Raji (cell line): ENCODE results near the gene STRIP2.

ENCODE experiments used
- POLR2A ChIP-seq: IDR thresholded peaks from 2 replicates; pipeline ENCODE4 v1.6.1; 2011; ENCODE audit warnings: low read depth, low read length, control low read depth; ENCODE audit not compliant: insufficient read depth

STRIP2 gene

DNA sequence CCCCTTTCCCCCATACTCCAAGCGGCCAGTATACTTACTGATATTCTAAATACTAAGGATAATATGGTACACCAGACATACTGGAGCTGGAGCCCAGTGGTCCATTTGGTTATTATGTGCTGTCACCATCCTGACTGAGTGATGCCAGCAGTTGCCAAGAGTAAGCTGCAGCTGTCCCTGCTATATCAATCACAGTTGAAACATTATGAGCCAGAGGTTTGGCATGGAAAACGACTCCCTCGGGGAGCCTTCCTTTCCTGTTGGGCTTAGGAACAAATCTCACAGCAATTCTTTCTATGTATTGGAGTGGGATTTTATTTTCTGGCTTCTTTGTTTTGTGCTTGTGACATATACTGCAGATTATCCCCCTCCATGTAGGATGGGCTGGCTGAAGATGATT is 32.6 kb downstream of the STRIP2 start:
- no peak for TF ChIP-seq POLR2A

DNA sequence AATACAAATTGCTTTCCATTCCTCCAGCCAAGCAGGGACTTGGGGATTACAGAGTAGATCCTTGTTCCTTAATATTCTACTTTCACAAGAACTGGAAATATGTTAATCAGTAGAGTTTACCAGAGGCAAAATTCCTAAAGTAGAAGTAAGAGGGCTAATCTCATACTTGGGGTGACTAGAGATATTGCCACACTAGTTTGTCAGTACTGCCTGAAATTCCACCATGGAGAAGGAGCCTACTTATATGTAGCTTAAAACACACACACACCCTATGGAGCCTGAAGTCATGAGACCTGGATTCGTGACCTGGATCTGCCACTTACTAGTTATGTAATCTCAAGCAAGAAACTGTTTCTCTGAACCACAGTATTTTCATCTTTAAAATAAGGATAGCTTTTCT is 33.9 kb downstream of the STRIP2 start:
- TF ChIP-seq POLR2A = no peak

DNA sequence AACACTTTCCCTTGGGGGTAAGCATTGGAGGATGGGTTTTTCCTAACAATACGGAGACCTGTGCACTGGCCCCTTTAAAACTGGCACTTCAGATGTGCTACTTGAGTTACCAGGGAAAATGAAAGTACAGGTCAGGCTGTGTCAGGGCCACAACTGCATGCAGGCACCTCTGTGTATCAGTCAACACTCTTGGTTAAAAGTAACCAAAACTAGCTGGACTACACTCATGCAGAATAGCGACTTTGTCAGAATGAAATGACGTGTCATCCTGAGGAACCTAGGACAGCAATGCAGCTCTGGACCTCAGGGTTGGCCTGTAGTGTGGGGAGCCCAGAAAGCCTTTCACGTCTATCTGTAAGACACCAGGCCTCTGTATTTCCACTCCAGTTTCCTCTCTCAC is 34.3 kb downstream of the STRIP2 start:
- no peak for TF ChIP-seq POLR2A

DNA sequence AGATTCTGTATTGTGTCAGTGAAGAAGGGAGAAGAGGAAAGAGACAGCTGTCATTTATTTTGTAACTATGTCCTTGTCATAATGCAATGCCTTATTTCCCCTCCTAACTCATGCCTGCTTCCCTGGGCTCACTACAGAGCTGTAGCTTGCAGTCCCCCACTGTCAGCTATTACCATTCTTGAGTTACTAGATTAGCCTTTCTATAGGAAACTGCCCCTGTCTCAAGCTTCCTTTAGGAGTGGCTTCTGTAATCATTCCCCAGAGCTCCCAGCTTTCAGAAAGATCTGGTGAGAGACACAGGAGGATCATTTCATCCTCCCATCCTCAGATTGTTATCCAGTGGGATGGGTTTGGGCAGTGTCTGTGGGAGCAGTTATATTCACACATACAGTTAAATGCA is 35.7 kb downstream of the STRIP2 start:
- TF ChIP-seq POLR2A = no peak

DNA sequence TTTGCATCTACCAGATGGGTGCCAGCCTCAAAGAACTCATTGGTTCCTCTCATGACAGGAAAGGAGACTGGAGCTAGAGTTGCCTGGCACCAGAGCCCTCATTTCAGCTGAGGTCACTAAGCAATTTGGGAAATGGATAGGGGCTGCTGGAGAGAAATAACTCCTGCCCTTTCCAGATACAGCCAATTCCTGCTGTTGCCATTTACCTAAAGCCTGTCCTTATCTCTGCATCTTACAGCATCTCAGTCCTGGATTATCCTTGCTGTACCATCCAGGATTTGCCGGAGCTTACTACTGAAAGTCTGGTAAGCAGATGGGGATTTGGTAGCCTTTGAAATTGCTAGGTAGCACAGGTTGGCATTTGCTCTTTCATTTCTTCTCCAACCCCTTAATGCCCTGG is 36.2 kb downstream of the STRIP2 start:
- TF ChIP-seq POLR2A = no peak

DNA sequence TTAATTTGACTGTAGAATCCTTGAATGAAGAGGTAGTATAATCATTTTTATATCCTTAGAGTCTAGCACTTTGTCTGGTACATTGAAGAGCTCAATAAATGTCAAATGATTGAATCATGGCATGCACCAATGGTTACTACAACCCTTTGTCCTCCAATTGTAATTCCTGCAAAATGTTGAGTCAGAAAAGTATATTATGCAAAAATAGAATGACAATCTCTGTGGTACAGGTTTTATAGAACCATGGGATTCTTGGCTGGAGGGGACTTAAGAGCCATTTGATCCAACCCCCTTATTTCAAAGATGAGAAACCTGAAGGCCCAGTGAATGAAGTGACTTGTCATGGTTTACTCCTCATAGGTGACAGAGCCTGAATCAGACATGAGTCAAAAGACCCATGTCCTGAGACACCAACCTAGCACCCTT is 37.2 kb downstream of the STRIP2 start:
- TF ChIP-seq POLR2A = no peak

DNA sequence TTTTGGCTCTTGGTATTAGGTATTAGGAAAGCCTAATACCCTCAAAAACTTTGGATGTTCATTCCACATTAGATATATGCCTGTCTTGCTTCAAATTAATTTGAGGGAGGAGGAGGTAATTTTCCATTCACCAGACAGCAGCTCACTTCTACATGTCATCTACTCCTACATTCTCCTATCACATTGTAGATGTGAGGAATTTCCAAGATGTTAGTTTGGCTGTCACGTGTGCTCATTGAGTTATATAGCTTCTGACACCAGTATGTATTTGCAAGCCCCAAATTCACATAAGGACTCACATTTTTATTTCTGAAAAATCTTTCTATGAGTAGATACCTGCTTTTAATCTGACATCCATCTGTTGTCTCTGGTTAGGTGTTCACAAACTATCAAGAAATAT is 45.6 kb downstream of the STRIP2 start:
- TF ChIP-seq POLR2A = no peak

DNA sequence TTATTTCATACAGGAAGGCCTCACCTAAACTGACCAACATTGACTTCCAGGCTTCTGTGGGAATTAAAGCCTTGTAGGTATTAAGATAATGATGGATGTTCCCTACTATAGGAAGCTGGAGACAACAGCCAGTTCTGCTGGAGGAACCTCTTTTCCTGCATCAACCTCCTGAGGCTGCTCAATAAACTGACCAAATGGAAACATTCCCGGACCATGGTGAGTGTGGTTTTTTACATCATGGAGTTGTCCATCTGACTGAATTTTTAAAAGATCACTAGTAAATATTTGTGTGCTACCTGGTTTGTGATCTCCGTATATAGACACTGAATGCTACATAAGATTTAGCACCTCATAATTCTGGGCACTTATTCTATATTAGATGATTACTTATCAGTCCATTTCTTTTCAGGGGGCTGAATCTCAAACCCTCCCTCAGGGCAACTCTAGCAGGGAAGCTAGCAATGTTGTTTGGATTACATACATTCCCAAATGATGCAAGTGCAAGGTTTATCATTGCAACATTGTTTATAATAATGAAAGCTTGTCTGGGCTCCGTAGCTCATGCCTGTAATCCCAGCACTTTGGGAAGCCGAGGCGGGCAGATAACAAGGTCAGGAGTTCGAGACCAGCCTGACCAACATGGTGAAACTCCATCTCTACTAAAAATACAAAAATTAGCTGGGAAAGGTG is 46.6 kb downstream of the STRIP2 start:
- no peak for TF ChIP-seq POLR2A

DNA sequence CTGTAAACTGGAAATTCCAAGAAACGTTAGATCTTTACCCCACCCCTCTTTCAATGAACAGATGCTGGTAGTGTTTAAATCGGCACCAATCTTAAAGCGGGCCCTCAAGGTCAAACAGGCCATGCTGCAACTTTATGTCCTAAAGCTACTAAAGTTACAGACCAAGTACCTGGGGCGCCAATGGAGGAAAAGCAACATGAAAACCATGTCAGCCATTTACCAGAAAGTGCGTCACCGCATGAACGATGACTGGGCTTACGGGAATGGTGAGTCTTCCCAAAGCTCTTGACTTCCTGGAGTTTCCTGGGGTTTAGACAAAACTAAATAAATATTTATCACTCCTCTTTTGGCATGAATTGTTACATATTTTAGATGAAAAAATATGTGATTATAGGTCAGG is 48.5 kb downstream of the STRIP2 start:
- TF ChIP-seq POLR2A = no peak

DNA sequence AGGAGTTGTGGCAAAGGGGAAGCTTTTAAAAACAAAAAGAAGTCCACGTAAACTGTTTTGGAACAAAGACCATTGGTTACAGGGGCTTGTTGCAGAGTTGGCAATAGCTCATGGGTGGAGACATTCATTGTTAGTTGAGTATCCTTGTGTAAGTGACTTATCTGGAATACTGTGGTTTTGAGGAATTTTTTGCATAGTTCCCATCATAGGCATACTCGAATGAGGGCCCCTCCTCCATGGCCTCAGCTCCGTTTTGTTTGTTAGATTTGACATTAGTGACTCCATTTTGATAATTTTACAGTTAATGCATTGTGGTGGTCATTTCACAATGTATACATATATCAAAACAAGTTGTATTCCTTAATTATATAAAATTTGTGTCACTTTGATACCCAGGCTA is 55.3 kb downstream of the STRIP2 start:
- TF ChIP-seq POLR2A = no peak

DNA sequence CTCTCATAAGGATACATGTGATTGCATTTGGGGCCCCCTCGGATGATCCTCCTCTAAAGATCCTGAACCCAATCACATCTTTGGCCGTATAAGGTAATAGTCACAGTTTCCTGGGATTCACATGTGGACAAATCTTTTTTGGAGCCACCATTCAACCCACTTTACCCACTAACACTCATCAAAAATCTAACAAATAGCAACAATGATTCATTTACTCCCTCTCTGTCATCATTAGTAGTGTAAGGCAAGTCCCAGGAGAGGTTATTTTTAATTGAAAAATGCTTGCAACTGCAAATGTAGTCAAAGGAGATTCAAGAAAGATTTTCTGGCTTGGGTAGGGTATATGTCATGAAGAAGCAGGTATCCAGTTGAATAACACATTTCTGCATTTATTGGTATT is 58.2 kb downstream of the STRIP2 start:
- TF ChIP-seq POLR2A = no peak

DNA sequence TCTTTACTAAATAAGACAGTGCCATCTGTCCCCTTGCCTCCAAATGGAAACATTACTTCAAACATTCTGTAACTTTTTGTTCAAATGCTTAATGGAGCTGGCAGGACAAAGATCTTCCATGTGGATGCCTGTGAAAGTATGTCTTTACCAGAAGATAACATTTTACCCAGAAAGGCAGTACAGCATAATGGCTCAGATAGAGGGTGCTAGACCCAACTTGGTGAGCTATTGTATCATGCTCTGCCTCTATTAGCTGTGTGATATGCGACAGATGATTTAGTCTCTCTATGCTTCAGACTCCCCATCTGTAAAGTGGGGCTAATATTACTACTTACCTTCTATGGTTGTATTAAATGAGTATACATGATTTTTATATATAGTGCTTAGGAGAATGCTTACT is 59.3 kb downstream of the STRIP2 start:
- TF ChIP-seq POLR2A = no peak

DNA sequence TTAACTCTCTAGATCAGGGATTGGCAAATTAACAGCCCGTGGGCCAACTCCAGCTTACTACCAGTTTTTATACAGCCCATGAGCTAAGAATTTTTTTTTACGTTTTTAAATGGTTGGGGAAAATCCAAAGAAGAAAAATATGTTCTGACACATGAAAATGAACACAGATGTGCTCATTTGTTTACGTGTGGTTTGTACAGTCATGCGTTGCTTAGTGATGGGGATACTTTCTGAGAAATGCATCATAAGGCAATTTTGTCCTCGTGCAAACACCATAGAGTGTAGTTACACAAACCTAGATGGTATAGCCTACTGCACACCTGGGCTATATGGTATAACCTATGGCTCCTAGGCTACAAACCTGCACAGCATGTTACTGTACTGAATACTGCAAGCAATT is 59.8 kb downstream of the STRIP2 start:
- TF ChIP-seq POLR2A = no peak

DNA sequence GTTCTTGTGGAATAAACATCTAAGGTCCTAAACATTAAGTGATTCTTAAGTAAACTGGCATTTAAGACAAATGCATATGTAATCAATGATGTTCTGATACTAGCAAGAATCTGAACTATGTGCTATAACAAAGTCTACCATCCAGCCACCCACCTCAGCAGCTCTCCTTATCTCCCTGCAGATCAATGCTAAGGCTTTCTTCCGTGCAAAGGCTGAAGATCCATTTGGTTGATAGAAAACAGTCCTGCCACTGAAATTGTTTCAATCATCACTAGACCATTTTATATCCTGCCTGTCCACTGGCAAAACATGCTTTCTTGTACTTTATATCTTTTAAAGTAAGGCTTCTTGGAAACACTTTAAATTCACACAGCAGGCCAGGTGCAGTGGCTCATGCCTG is 61.8 kb downstream of the STRIP2 start:
- no peak for TF ChIP-seq POLR2A

DNA sequence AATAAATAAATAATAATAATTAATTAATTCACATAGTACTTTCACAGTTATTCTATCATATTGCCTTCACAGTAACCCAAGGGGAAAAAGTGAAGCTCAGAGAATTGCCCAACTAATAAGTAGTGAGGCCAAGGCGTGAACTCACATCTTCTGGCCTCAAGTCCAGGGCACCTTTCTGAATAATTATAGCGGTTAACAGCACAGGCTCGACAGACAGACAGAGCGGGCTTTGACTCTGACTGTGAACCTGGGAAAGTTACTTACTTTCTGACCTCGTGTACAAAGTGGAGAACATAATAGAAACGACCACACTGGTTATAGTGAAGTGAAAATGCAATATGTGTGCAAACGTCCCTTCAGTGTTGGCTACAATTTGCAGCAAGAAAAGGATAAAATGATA is 62.4 kb downstream of the STRIP2 start:
- TF ChIP-seq POLR2A = no peak

DNA sequence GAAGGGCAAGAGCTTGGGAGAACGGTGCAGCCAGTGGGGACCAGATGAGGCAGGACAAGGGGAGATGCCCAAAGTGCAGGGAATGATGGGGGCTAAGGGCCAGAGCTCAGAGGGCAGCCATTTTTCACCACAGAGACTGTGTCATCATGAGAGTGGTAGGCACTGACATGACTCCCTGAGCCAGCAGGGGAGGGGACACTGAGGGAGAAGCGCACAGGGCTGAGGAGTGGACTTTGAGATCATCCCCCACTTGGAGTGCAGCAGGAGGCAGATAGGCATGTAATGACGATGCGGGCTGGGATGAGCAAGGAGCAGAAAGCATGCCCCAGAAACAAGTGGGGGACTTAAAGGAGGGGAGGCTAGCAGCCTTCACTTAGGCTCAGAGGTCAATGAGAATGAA is 62.9 kb downstream of the STRIP2 start:
- no peak for TF ChIP-seq POLR2A

DNA sequence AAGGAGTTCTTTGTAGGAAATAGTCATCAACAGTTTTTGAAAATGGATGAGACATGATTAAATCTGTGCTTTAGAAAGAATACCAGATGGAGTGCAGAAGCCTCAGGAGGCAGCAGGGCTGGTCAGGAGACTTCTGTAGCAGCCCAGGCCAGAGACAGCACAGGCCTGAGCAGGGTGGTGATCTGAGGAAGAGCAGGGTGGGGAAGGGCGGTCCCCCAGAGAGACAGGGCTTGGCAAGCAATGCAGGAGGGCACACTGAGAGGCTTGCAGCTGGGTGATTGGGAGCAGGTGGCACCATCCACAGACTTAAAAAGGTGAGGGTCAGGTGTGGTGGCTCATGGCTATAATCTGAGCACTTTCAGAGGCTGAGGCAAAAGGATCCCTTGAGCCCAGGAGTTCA is 63.8 kb downstream of the STRIP2 start:
- TF ChIP-seq POLR2A = no peak

DNA sequence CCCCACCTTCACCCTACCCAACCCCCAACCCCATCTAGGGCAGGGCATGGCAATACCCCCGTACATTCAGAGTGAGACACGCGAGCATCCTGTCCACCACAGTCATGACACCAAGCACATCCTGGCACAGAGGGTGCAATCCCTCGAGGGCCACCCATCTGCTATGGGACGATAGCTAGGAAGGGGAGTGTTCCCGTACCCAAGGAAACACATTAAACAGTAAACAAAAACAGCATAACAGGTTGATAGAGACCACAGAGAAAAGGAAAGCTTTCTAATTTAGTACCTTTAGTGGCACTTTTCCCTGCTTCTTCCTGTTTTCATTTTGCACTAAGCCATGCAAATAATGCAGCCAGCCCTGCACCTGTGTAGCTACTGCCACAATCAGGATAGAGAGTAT is 65.8 kb downstream of the STRIP2 start:
- no peak for TF ChIP-seq POLR2A
